DMS114 treated with DMSO at 0.1 percent for 48 hours (cell line): ENCODE data around the gene EMP1.

Experiments used
- DNase-seq: peaks from one replicate; lab custom pipeline; 2025; ENCODE audit not compliant: unreplicated experiment; lab: John Stamatoyannopoulos, UW

EMP1 gene

DNA sequence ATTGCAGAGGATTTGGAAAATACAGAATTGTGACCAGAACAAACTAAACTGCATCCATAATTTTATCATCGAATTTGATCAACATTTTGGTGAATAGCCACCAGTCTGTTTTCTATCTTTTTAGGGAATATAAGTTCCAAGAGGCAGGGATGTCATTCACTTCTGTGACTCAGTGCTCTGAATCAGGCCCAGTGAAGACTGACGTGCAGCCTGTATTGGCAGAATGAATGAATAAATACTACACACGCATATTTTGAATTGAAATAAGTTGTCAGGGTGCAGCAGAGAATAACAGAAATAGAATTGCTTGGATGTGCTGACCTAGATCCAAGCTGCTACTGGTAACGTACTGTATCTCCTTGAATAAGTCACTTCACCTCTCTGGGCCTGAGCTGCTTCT lies 1.3 kb upstream of the EMP1 start:
- DNase-seq: no peak

DNA sequence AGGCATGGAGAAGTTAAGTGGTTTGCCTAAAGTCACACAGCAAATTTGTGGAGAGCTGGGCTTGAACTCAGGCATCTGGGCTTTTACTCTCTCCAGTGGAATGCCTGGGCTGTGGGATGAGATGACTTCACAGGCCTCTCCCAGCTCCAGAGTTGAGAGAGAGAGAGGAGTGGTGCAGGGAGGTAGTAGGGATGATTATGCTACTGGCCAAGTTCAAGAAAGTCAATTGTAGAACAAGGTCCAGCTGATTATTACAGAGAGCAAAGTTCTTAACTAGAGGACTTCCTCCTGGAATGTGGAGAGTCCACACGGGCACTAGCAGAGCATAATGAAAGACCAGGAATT lies 769 bp upstream of the EMP1 start:
- peak; percentile 82 for DNase-seq

DNA sequence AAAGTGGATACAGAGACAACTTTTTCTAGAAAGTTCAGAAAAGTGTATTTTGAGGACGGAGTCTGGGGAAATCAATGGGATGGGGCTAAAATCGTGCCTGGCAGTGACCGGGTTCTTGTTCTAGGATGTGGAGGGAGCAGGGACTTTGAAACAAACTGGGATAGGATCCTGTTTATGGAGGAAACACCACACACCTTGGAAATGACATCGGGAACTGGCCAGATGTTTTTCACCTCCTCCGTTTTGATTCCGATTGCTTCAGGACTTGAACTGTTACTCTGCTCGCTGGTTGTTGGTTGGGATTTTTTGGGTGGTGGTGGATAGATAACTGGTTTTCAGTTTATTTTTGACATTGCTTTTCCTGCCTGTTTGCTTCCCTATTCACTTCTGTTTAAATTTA lies 506 bp downstream of the EMP1 start:
- no peak for DNase-seq

DNA sequence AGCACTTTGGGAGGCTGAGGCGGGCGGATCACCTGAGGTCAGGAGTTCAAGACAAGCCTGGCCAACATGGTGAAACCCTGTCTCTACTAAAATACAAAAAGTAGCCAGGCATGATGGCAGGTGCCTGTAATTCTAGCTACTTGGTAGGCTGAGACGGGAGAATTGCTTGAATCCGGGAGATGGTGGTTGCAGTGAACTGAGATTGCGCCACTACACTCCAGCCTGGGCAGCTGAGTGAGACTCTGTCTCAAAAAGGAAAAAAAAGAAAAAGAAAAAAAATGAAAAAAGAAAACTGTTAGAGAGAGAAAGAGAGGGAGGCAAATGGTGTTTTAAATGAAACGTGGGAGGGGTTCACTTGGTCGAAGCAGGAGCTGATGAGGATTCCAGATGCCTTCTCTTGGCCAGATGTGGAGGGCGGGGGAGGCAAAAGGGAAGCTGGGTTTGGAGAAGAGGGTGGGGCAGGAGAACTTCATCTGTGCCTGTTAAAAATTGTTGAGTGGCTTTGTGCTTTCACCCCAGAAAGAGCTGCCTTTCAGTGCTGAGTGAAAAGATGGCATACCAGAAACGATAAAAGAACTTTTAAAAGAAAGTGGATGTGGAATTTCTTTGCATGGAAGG lies 1.1 kb downstream of the EMP1 start:
- DNase-seq: no peak

DNA sequence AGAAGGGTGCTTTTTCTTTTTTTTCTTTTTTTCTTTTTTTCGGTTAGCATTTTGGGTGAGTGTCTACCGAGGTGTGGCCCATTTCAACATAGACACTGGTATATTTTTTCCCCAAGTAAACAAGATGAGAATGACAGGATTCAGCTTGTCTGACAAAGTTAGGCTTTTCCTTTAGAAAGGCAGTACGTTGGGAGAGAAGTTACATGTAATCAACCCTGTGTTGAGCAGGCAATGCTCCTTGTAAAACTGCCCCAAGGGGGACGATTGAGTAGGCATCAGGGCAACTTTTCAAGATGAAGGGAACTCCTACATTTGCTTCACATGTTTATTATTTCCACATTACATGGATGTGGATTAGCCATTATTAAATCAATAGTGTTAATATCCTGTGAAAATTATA lies 1.7 kb downstream of the EMP1 start:
- no peak for DNase-seq

DNA sequence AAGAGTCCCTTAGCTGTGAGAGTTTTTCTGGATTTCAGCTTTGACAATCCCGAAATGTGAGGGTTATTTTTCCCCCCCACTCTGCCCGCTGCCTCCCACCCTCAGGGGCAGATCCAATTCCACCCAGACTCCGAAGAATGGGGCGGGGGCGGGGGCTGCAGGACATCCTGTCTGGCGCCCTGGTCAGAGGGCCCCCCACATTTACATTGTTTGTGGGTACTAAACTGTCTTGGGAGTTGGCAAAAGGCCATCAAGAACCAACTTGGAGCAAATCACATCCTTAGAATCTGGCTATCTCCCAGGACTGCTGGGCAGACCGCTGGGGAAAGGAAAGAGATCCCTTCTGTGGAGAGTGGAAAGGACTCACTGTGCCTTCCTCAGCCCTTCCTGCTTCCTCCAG lies 2.4 kb downstream of the EMP1 start:
- no peak for DNase-seq

DNA sequence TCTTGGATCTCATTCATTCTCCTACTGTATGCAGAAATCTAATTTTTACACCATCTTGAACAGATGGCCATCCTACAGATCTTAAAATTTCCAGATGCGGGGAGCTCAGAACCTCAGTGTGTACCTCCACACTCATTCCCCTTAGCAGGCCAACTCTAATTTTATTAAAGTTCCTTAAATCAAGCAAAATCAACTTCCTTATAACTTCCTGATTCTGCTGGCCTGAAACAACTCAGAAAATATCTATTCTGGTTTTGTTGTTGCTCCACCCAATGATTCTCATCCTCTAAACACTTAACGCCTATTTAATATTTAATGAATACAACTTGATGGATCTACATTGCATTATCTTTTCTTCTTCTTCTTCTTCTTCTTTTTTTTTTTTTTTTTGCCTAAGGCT lies 3.1 kb downstream of the EMP1 start:
- DNase-seq: no peak

DNA sequence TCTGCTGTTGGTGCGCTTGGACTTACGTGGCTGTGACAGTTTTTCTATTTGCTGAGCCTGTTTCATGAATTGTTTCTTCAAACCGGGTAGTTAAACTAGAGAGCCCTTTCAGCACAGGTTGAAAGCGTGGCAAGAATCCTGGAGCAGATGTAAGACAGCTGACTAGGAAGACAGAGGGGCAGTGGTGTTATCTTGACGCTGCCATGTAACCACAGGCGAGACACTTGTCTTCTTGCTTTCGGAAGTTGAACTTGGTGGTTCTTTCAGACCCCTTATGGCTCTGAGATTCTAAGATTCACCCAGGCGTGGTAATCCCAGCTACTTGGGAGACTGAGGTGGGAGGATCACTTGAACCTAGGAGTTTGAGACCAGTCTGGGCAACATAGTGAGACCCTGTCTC lies 4.3 kb downstream of the EMP1 start:
- DNase-seq: no peak

DNA sequence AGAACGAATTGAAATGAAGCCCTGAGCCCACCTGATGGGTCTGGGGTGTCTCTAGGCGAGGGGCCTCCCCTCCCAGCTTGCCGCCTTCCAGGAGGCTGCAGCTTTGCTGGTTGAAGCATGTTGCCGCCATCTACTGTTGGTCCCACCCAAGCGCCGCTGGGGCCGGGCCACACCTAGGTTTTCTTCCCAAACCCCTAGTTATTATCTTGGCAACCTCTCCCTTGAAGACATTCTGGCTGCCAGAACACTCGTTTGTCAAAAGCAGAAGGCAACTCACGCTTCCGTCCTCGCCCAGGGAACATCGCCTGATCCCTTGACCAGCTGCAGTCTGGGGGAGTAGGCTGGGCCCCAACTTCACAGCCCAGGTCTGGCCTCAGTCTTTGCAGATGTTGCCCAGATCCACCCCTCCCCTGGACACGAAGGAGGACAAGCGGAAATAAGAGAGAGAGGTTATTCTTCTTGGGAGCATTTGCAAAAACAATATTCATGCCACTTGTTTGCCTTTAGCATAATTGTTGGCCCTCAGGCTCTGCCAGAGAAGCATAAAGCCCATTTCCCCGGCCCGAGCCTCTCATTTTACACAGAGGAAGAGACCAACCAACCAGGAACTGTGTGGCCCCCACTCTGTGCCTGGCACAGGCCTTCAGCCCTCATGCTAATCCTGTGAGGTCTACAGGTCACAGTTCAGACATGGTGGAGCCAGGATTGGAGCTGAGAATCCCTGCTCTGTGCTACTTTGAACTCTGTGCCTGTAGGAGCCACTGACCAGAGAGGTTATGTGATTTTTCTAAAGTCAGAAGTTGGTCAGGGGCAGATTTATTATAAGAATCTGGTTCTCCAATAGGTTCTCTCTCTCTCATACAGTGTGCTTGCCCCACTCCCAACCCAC lies 6.8 kb downstream of the EMP1 start:
- no peak for DNase-seq

DNA sequence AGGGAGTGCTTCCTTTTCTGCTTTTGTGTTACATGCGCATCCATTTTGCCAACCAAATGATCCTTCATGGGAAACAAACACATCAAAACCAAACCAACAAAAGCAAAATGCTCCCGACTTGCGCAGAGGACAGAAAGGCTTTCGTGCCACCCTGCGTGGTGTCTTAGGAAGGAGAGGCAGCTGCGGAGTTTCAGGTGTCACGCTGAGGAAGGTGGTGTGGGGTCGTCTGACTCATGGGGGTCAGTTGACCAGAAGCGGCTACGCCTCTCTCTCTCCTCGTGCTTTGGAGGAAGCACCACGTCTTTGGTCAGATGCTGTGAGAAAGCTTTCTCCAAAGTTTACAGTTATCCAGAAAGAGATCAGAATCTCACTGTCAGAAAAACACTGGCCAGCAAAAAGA lies 7.9 kb downstream of the EMP1 start:
- DNase-seq: no peak

DNA sequence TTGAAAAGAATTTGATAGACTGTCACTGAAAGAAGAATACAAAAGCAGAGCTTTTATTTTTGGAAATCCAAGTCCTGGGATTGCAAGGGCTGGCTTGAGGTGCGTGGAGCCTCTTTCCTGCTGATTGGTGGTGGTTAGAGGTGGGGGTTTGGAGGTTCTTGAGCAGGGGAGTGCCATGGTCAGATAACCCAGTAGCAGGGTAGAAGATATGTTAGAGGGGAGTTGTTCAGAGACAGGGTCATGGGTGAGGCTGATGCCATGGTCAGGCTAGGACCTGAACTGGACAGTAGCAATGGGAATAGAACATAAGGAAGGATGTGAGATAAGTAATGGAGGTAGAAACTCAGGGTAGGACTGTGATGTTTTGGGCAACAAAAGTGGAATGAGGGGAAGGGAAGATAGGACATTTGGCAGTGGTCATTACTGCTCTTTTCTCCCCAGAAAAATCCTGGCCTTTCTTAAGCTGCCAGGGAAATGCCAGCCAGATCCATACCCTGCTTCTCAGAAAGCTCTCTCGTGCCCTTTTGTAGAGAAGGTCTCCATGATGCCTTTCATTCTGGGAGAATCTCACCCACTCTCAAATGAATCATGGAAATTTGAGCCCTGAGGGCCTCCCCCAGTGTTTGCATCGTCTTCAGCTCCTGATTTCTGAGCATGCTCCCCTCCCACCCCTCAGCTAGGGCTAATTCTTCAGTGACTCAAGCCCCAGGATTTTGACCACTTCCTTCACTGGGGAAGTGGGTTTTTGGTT lies 9.5 kb downstream of the EMP1 start:
- no peak for DNase-seq

DNA sequence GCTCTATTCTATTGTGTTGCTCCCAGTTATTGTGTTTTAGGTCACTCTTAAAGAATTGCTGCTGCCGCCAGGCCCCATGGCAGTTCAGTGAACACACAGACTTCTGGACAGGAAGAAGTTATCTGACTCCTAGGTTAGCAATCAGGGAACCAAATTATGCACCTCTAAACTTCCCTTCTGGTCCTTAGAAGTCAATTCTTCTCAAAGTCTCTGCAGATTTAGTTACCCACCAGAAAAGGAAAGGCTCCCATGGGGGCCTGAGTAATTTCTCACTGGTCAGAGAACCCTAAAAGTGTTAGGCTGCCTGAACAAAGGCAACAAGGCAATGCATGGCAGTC lies 10.0 kb downstream of the EMP1 start:
- no peak for DNase-seq

DNA sequence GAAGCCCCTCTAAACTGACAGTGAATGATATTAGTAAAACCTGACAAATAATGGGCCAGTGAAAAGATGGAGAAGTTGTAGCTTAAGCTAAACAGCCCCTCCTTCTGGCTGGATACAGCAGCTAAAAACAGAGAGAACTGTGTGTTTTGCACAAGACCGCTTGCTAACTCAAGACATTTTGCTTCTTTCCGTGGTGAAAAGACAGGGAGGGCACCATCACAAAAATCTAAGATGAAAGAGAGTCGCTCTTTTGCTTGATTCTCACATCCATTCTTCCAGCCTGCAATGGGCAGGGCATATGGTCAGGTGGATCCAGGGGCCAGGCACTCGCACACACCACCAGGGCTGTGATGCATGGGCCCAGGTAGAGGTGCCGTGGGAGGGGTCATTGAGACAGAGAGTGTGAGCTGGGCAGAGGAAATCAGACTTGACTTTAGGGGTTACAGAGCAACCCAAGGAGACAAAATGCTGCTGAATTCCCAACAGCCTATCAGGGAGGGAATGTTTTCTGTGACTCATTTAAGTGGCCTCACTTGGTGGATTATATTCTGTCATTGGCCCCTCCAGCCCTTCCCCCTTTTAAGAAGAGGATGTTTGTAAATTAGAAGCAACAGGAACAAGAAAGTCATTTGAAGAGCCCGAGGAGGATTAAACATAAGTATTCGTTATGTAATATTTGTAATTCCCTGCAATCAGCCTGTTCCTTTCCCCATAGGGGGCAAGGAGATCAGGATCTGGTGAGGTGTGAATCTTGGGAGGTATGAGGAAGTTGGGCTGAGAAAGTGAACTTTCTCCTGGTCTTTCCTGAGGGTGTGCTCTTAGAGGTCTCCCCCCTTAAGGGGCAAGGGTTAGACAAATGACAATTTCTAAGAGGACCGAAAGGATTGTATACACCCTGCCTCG lies 12.3 kb downstream of the EMP1 start:
- no peak for DNase-seq

DNA sequence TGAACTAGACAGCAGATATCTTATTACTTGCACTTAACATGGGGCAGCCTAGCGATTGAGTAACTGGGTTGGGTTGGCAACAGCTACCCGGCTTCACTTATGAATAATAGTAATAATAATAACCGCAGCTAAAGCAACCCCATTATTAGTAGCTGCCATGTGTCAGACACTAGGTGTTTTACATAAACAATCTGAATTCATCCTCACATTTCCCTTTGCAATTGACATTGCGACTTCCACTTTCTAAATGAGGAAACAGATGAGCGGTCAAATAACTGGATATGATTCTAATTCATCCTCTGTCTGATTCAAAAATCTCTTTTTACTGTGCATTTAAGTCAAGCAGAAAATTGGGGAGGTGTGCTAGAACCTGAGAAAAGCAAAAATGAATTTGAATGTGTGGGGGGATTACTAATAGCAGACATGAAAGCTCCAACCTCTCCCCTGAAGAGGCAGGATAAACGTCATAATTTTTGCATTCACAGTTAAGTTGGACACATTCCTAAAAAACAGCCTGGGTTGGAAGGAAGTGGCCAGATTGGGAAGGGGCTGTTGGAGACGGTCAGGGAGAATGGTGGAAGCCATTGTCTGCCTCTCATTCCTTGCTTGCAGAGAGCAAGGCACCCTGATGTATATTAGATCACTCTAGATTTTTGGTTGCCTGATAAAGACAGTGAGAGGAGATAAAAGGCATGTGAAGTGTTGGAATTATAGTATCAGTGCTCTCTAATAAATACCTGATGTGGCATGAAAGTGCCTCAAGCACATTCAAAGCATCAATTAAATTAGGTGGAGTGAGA lies 13.1 kb downstream of the EMP1 start:
- DNase-seq: no peak

DNA sequence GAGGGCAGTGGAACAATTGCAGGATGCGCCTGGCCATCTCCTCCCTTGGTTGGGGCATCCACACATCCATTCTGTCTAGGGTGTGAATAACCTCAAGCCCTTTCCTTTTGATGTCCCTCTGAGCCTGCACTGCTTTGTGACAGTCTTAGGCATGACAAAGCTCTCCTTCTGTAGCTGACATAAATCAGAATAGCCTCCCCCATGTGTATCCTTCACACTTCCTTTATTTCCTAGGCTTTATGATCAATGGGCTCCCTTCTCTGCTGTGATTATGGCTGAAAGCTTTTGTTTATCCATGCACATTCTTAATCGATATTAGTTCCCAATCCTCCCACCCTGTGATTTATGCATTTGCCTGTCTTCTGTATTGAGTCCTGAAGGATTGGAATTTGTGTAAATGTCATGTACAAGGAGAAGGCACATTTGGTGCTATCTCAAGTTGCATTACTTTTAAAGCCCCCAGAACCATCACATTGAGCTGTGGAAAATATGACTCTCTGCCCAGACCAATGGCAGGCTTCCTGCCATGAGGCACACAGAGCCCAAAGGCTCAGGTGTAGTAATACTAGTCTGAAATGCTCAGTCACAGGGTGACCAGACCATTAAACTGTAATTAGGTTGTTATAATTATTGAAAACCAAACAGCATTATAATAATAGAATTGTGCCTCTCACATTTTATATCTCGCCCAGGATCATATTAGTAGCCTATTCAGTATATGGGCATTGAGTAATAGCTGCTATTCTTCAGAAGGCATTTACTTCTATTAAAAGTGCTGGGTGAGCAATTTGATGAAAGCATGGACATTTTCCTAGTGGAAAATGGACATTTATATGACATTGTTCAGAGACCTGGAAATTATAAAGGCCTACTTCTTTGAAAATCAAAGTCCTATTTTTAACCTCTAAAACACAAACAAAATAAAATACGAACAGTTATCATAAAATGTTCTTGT lies 14.0 kb downstream of the EMP1 start:
- no peak for DNase-seq

DNA sequence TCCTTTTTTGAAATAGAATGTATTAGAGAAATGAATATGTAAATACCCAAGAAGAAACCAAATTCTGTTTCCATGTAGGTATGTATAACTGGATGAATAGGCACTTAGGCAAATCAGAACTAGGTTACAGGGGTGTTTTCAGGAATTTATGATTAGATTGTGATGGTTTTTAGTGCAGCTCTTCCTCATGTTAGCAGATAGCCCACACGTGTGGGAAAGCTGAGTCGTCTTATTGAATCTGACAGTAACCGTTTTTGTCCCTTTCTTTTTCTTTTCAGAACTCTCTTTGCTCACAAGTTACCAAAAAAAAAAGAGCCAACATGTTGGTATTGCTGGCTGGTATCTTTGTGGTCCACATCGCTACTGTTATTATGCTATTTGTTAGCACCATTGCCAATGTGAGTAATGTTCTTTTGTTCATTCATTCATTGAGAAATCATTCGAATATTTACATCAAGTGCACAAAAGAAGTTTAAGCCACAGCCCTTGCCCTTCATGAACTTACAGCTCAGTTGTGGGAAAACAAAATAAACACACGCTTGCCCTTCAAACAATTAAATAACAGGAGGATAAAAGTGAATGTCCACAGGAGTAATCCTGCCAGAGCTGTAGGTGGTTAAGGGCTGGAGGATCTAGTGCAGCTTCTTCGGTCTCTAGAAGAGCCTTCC lies 14.8 kb downstream of the EMP1 start:
- DNase-seq: no peak

DNA sequence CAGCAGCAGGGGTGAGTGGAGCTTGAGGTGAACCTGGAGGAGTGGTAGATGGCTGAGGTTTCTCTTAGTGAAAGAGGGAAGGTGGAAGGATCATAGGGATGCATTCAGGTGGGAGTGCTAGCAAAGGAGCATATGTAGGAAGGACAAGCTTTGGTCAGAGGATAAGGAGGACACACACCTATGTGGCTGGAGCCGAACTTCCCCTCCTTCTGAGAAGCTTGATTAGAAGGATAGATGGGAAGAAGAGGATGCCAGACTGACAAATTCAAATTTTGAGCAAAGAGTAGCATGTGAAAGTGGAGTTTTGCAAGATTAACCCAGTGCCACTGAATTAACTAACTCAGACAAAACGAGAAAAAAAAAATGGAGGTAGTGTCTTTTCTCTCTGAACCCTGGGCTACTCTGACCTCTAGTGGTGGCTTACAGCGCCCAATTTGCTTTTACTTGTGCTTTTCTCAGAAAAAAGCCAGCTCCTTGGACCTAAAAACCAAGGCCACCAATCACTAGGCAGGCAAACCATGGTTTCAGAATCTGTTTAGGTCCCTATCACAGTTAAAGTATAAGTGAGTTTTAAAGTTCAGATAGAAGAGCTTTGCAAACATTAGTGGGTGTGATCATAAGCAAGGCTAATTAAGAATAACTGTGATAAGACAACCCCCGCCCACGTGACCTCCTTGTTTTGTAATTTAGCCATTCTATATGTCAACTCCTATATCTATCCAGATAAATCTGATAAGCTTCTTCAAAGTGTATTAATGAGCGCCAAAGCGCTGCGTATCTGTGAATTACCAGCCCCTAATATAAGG lies 15.5 kb downstream of the EMP1 start:
- DNase-seq: peak; percentile 86

DNA sequence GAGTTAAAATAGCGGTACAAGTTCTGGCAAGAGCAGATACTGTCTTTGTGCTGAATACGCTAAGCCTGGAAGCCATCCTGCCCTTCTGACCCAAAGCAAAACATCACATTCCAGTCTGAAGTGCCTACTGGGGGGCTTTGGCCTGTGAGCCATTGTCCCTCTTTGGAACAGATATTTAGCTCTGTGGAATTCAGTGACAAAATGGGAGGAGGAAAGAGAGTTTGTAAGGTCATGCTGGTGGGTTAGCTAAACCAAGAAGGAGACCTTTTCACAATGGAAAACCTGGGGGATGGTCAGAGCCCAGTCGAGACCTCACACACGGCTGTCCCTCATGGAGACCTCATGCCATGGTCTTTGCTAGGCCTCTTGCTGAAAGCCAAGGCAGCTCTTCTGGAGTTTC lies 18.5 kb downstream of the EMP1 start:
- DNase-seq: no peak
